Body of pancreas (tissue), 4 donors: Measurements from ENCODE around the gene P3R3URF. TPM values are rescaled to one million over a fixed set of nuclear protein-coding genes. Genes with fewer than 3 reads are reported as not detected.
A peak's percentile ranks its signal among the peaks of the same experiment; 100 is the strongest.

ENCODE experiments used
- ATAC-seq: fragments of 150-250 bp; one replicate; pipeline ENCODE4 v1.9.1; 2016
- DNase-seq, 4 donors: peaks; one replicate each; pipeline ENCODE4 v3.0.0-alpha.2; 2019
- H3K27ac ChIP-seq, 4 donors: fragments of 200-600 bp; sonication (generic); 1 replicate in 3 of 4; 2 replicates in 1 of 4; pipeline versions ENCODE4 v1.5.1 to v1.6.1; 2016 to 2019; ENCODE audit warnings: mild to moderate bottlenecking in 1 of 4, mixed read lengths in 1 of 4, moderate library complexity in 1 of 4
- H3K27me3 ChIP-seq, 2 donors: fragments of 200-600 bp; sonication (generic); one replicate each; pipeline ENCODE4 v1.6.0; 2016; ENCODE audit warnings: mild to moderate bottlenecking in 1 of 2
- H3K36me3 ChIP-seq, 2 donors: fragments of 200-600 bp; sonication (generic); replicated peaks in 1 of 2; 2 replicates each; pipeline ENCODE4 v1.5.1; 2016; ENCODE audit warnings: low read depth in 2 of 2; ENCODE audit not compliant: insufficient read depth in 1 of 2
- H3K4me1 ChIP-seq: fragments of 200-600 bp; sonication (generic); one replicate; pipeline ENCODE4 v1.6.0; 2016
- H3K4me3 ChIP-seq, 2 donors: fragments of 200-600 bp; sonication (generic); 1 replicate in 1 of 2; 2 replicates in 1 of 2; pipeline ENCODE4 v1.5.1; 2016 to 2019
- H3K9me3 ChIP-seq, 3 donors: fragments of 200-600 bp; sonication (generic); 1 replicate in 2 of 3; 2 replicates in 1 of 3; pipeline ENCODE4 v1.5.1; 2016
- POLR2A ChIP-seq, 3 donors: fragments of 450-650 bp; IDR thresholded peaks; one replicate each; pipeline ENCODE4 v1.6.1; 2016; ENCODE audit warnings: antibody characterized with exemption in 3 of 3, mild to moderate bottlenecking in 2 of 3
- WGBS, 2 donors: methylation state at CpG; one replicate each; pipeline ENCODE4 v1.1.5; 2017; 5-methylcytosine and 5-hydroxymethylcytosine counted together
- intact Hi-C: fragments of 100-400 bp; cut with DNase I; formaldehyde crosslinking; loops from one replicate; pipeline ENCODE4 v1.15.1; 2023
- total RNA-seq, 2 donors: library from RNA; depleted of rRNA; stranded (reverse); fragments of >200 nt; gene quantifications; one replicate each; pipeline ENCODE4 v1.1.0, GENCODE V29; 2016
- TF ChIP-seq, protein P1 (sequence below), 7 experiments: fragments of 450-650 bp in 4 of 7; fragments of 200-600 bp in 3 of 7; sonication (generic) in 3 of 7; IDR thresholded peaks; one replicate each; pipeline ENCODE4 v1.5.1; 2016 to 2019; ENCODE audit warnings: antibody characterized with exemption in 7 of 7

The P3R3URF gene
- total RNA-seq, 2 donors from 2014 or later: not detected

DNA sequence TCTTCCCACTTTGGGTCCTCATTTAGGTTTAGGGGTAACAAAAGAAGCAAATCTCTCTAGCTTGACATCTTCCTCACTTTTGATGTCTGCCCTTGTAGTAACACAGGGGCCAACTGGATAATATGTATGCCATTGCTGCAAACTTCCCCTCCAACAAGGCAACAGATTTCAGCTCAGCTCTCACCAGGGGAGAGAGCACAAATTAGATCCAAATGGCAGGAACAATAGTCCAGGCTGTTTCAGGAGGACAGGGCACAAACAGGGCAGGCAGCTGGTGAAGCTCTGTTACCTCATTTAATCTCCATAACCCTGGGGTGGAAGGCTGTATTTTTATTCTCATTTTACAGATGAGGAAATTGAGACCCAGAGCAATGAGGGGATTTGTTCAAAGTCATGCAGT, 39.6 kb downstream of the P3R3URF start:
- DNase-seq (no peak), ATAC-seq (no peak)
- TF ChIP-seq, protein P1, sequence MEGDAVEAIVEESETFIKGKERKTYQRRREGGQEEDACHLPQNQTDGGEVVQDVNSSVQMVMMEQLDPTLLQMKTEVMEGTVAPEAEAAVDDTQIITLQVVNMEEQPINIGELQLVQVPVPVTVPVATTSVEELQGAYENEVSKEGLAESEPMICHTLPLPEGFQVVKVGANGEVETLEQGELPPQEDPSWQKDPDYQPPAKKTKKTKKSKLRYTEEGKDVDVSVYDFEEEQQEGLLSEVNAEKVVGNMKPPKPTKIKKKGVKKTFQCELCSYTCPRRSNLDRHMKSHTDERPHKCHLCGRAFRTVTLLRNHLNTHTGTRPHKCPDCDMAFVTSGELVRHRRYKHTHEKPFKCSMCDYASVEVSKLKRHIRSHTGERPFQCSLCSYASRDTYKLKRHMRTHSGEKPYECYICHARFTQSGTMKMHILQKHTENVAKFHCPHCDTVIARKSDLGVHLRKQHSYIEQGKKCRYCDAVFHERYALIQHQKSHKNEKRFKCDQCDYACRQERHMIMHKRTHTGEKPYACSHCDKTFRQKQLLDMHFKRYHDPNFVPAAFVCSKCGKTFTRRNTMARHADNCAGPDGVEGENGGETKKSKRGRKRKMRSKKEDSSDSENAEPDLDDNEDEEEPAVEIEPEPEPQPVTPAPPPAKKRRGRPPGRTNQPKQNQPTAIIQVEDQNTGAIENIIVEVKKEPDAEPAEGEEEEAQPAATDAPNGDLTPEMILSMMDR (IDR thresholded peaks at IDR 0.05): no peak
- intact Hi-C loops: no loop called here
- H3K27me3 ChIP-seq: no peaks in the 10 kb centered on the region
- no peaks in the 10 kb centered on the region for H3K36me3 ChIP-seq
- no peak overlapping the region for H3K27ac ChIP-seq
- H3K4me1 ChIP-seq: peaks cover 7% of the 10 kb centered on the region
- no peak overlapping the region for H3K4me3 ChIP-seq
- H3K9me3 ChIP-seq: no peaks in the 10 kb centered on the region

DNA sequence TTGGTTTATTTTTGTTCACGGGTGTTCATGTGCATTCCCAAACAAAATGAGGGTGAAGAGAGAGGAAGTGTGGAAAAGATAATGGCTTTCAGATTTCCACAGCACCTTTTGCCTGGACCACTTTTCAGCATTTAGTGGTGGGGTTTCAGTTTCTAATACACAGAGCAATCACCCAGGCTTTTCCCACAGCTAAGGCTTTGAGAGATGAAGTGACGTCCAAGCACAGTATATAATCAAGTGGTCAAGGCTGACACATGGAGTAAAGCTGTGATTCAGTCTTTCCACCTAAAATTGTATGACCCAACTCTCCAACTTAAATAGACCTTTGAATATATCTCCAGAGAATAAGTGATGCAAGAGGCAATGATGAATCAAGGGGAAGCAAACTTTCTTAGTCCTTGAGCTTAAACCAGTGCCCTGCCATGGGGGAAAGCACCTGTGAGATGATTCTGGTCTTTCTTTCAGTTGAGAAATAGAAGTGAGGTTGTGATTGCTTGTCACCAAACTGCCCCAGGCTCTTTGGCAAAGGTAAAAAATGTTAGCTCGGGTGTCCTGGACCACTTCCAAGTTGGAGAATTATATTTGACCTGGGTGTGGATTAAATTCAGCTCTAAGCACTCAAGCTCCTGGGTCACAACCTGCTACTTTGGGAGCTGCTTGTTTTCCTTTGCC, 41.5 kb downstream of the P3R3URF start:
- peak overlapping the region in 1 of 4 donors; percentile 25 for H3K27ac ChIP-seq
- WGBS, 2 donors: 30 to 38% methylated on average over 3 of the region's 3 CpGs
- H3K36me3 ChIP-seq: no peaks in the 10 kb centered on the region
- TF ChIP-seq, protein P1 (IDR thresholded peaks at IDR 0.05): no peak
- TF ChIP-seq POLR2A (IDR thresholded peaks at IDR 0.05): no peak
- H3K9me3 ChIP-seq: no peaks in the 10 kb centered on the region
- peaks cover 11% of the 10 kb centered on the region for H3K4me1 ChIP-seq
- peaks cover 0 to 6% of the 10 kb centered on the region in 2 donors for H3K27me3 ChIP-seq
- DNase-seq (no peak), ATAC-seq (no peak)
- no peak overlapping the region for H3K4me3 ChIP-seq
- intact Hi-C loops: no loop called here

DNA sequence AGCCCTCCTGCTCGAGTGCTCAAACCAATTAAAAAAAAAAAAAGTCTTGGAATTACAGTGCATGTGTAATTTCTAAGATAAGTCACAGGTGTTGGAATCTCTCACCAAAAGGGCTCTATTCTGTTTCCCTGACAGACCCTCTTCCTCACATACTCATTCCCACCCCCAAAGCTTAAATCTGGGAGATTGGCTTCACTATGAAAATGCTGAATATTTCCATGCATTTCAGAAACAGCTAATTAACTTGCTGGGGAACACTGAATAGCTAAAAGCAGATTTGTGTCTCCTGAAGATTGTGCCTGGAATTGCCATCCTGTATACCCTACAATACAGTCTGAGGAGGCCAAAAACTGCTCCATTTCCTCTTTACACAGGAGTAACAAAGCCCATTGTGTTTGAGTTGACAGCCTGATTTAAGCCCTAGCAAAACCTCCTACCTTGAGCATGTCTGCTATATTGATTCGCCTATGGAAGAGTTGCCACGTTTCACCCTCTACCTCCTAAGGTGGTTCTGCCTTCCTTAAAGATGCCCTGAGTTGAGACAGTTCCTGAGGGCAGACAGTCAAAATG, 42.4 kb downstream of the P3R3URF start:
- peaks cover 0 to 6% of the 10 kb centered on the region in 2 donors for H3K27me3 ChIP-seq
- intact Hi-C loops: no loop called here
- 52 to 60% methylated on average over 3 of the region's 3 CpGs for WGBS, 2 donors
- TF ChIP-seq, protein P1 (IDR thresholded peaks at IDR 0.05): no peak
- TF ChIP-seq POLR2A (IDR thresholded peaks at IDR 0.05): no peak
- peak overlapping the region in 3 of 4 donors; percentile 76 to 96 (median 87) for H3K27ac ChIP-seq
- no peak for DNase-seq
- H3K4me1 ChIP-seq: peaks cover 11% of the 10 kb centered on the region
- H3K4me3 ChIP-seq: no peak overlapping the region
- no peaks in the 10 kb centered on the region for H3K9me3 ChIP-seq
- no peaks in the 10 kb centered on the region for H3K36me3 ChIP-seq
- ATAC-seq: no peak

DNA sequence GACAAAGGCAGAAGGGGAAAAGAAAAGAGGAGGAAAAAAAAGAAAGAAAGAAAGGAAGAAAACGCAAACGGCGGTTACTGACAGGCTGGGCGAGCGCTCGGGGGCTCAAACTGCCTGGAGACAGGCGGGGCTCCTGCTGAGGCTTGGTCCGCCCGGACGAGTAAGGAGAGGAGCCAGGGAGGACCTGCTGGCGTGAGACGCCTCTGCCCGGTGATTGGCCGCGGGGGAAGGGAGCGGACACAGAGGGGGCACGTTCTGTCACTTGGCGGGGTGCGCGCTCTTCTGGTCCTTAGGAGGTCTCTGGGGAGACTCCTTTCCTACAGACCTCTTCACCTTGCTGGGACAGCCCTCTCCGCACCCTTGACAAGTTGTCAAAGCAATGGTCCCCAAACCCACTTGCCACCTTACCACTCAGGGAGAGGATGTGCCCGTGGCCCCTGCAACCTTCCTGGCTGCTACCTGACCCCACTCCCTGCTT, 43.1 kb downstream of the P3R3URF start:
- DNase-seq (no peak), ATAC-seq (peak; percentile 33)
- H3K4me3 ChIP-seq: peak overlapping the region; percentile 42 to 64
- peaks cover 0 to 10% of the 10 kb centered on the region in 2 donors for H3K27me3 ChIP-seq
- no peaks in the 10 kb centered on the region for H3K9me3 ChIP-seq
- peak overlapping the region in 3 of 4 donors; percentile 76 to 96 (median 87) for H3K27ac ChIP-seq
- no peak for TF ChIP-seq POLR2A (IDR thresholded peaks at IDR 0.05)
- TF ChIP-seq, protein P1 (IDR thresholded peaks at IDR 0.05): no peak
- H3K4me1 ChIP-seq: peaks cover 11% of the 10 kb centered on the region
- 1 to 2% methylated on average over 22 of the region's 22 CpGs for WGBS, 2 donors
- H3K36me3 ChIP-seq: no peaks in the 10 kb centered on the region
- intact Hi-C loops: no loop called here
